Measurements from ENCODE around the gene TLE4.

Gene TLE4

GRCh38 chr9:79667120-79667519, 95.4 kb downstream of the TLE4 start:
- DNase-seq, result no peak

- DNase-seq, result no peak
Measured at GRCh38 chr9:79667817-79668436, 96.2 kb downstream of the TLE4 start.

GRCh38 chr9:79668956-79669355, 97.2 kb downstream of the TLE4 start:
- DNase-seq, result no peak

- no peak for DNase-seq
Measured at GRCh38 chr9:79670269-79670961, 98.7 kb downstream of the TLE4 start.

GRCh38 chr9:79671558-79671957, 99.8 kb downstream of the TLE4 start:
- DNase-seq, result no peak

GRCh38 chr9:79672236-79672635, 100.5 kb downstream of the TLE4 start:
- DNase-seq, result no peak

- no peak for DNase-seq
Measured at GRCh38 chr9:79672891-79673290, 101.1 kb downstream of the TLE4 start.

GRCh38 chr9:79673614-79674013, 101.8 kb downstream of the TLE4 start:
- no peak for DNase-seq

GRCh38 chr9:79674052-79674777, 102.5 kb downstream of the TLE4 start:
- DNase-seq, result no peak

GRCh38 chr9:79681576-79681975, 109.8 kb downstream of the TLE4 start:
- DNase-seq, result no peak

GRCh38 chr9:79682076-79682736, 110.4 kb downstream of the TLE4 start:
- DNase-seq, result no peak

GRCh38 chr9:79684059-79684458, 112.3 kb downstream of the TLE4 start:
- no peak for DNase-seq

GRCh38 chr9:79684711-79685575, 113.2 kb downstream of the TLE4 start:
- DNase-seq, result no peak

- no peak for DNase-seq
Measured at GRCh38 chr9:79685577-79685976, 113.8 kb downstream of the TLE4 start.

GRCh38 chr9:79686381-79687130, 114.8 kb downstream of the TLE4 start:
- no peak for DNase-seq

- peak; percentile 12 for DNase-seq
Measured at GRCh38 chr9:79687131-79687447, 115.3 kb downstream of the TLE4 start.

GRCh38 chr9:79688363-79688762, 116.6 kb downstream of the TLE4 start:
- DNase-seq, result no peak

GRCh38 chr9:79689576-79689975, 117.8 kb downstream of the TLE4 start:
- no peak for DNase-seq

- DNase-seq, result no peak
Measured at GRCh38 chr9:79691496-79691895, 119.7 kb downstream of the TLE4 start.

- no peak for DNase-seq
Measured at GRCh38 chr9:79692857-79693571, 121.2 kb downstream of the TLE4 start.

GRCh38 chr9:79693750-79694149, 122.0 kb downstream of the TLE4 start:
- no peak for DNase-seq

Data from activated naive CD4-positive, alpha-beta T cell treated with Interleukin-2 at 50 U/mL for 16 hours (primary cell).